CD4-positive, alpha-beta T cell (primary cell): ENCODE results near the gene SLC25A51. TPM values are rescaled to one million over a fixed set of nuclear protein-coding genes. Genes with fewer than 3 reads are reported as not detected.

ENCODE experiments used
- ATAC-seq: fragments of 200-7000 bp; cut with Tn5 transposase; one replicate; pipeline ENCODE4 v1.10.0; 2022; ENCODE audit warnings: mild to moderate bottlenecking; ENCODE audit not compliant: poor library complexity
- CTCF ChIA-PET: fragments of 350-600 bp; sonication (Branson Sonifier 250); formaldehyde crosslinking; loops from one replicate; lab custom pipeline; 2021; ENCODE audit warnings: antibody characterized with exemption, inconsistent platforms; lab: Charles Lee
- POLR2A ChIA-PET: fragments of 350-600 bp; sonication (Branson Sonifier 250); formaldehyde crosslinking; loops from one replicate; lab custom pipeline; 2021; ENCODE audit warnings: antibody characterized with exemption, inconsistent platforms; lab: Charles Lee
- DNase-seq, 14 experiments: peaks; one replicate each; pipeline ENCODE4 v3.0.0-alpha.2; 2013 to 2020; ENCODE audit warnings: mixed read lengths in 2 of 14
- H3K27ac ChIP-seq, 2 donors: one replicate each; pipeline versions ENCODE4 v1.5.1 to v1.7.0; 2013; ENCODE audit warnings: low read length in 2 of 2, low read depth in 1 of 2, mild to moderate bottlenecking in 1 of 2
- H3K27me3 ChIP-seq, 2 experiments: 1 replicate in 1 of 2; 2 replicates in 1 of 2; pipeline versions ENCODE4 v1.6.1 to v1.7.0; 2013; ENCODE audit warnings: low read length in 2 of 2, control low read depth in 1 of 2, mild to moderate bottlenecking in 1 of 2, moderate library complexity in 1 of 2; ENCODE audit not compliant: insufficient read depth in 2 of 2, control insufficient read depth in 1 of 2
- H3K36me3 ChIP-seq: one replicate; pipeline ENCODE4 v1.6.1; 2013; ENCODE audit warnings: low read length, control low read depth; ENCODE audit not compliant: insufficient read depth
- H3K4me1 ChIP-seq: one replicate; pipeline ENCODE4 v1.6.1; 2013; ENCODE audit warnings: low read length, control low read depth; ENCODE audit not compliant: insufficient read depth
- H3K4me3 ChIP-seq: one replicate; pipeline ENCODE4 v1.5.1; 2013; ENCODE audit warnings: mild to moderate bottlenecking, low read length, moderate library complexity
- H3K9me3 ChIP-seq, 2 experiments: 1 replicate in 1 of 2; 2 replicates in 1 of 2; pipeline versions ENCODE4 v1.6.1 to v1.7.0; 2013; ENCODE audit warnings: low read length in 2 of 2, mild to moderate bottlenecking in 2 of 2, control low read depth in 1 of 2, moderate library complexity in 1 of 2; ENCODE audit not compliant: control insufficient read depth in 1 of 2, insufficient read depth in 1 of 2
- H3K27ac Mint-ChIP-seq: one replicate; pipeline ENCODE4 v1.8.0; 2020; ENCODE audit warnings: mixed read lengths
- H3K27me3 Mint-ChIP-seq: one replicate; pipeline ENCODE4 v1.8.0; 2021; ENCODE audit warnings: mixed read lengths
- H3K36me3 Mint-ChIP-seq: one replicate; pipeline ENCODE4 v1.8.0; 2021; ENCODE audit warnings: low read depth, mixed read lengths
- H3K4me1 Mint-ChIP-seq: one replicate; pipeline ENCODE4 v1.8.0; 2021; ENCODE audit warnings: low read depth, mixed read lengths
- H3K4me3 Mint-ChIP-seq: one replicate; pipeline ENCODE4 v1.8.0; 2020; ENCODE audit warnings: mild to moderate bottlenecking, mixed read lengths
- H3K9me3 Mint-ChIP-seq: one replicate; pipeline ENCODE4 v1.8.0; 2020; ENCODE audit warnings: mixed read lengths
- CTCF ChIP-seq: fragments of 200-600 bp; IDR thresholded peaks from one replicate; pipeline ENCODE4 v1.8.0; 2022; ENCODE audit warnings: antibody characterized with exemption, mild to moderate bottlenecking
- intact Hi-C, 2 experiments: fragments of 100-400 bp; cut with DNase I in 1 of 2; cut with micrococcal nuclease in 1 of 2; formaldehyde crosslinking; loops; one replicate each; pipeline versions ENCODE4 v1.15.1 to v1.9.0; 2023 to 2025; cut with DNase I, micrococcal nuclease
- total RNA-seq, 174 experiments: library from RNA in 2 of 174; stranded (reverse) in 2 of 174; gene quantifications; one replicate each; pipeline ENCODE4 v1.2.3 and lab custom pipeline; 2021 to 2026

The SLC25A51 gene
- total RNA-seq, 2 experiments from 2014 or later = 13.3 to 13.8 TPM

- Mint-ChIP-seq H3K4me3 (peak overlapping the region; percentile 100), H3K4me1 (peaks cover 38% of the 10 kb centered on the region), H3K9me3 (no peaks in the 10 kb centered on the region), H3K27ac (no peak overlapping the region), H3K36me3 (peaks cover 39% of the 10 kb centered on the region), H3K27me3 (no peaks in the 10 kb centered on the region)
- Histone ChIP-seq H3K27ac (no peak overlapping the region), H3K36me3 (peaks cover 20% of the 10 kb centered on the region), H3K4me3 (no peak overlapping the region), H3K9me3 (no peaks in the 10 kb centered on the region), H3K27me3 (no peaks in the 10 kb centered on the region), H3K4me1 (peaks cover 23% of the 10 kb centered on the region)
- POLR2A ChIA-PET = interaction anchor here (0.6 kb wide), 1 partner anchor 36 kb away, joined by 3 read pairs; no protein-coding TSS in a partner anchor
- CTCF ChIA-PET = interaction anchor here (2.0 kb wide), 1 partner anchor 11 kb away, joined by 13 read pairs; no protein-coding TSS in a partner anchor
- no peak for TF ChIP-seq CTCF
- no peak for DNase-seq
- intact Hi-C loops = loop anchor here in 1 of 2 experiments (2.0 to 5.0 kb wide), 5 partner anchors 100 to 1135 kb away; partner anchors contain the start of genes DCAF10, POLR1E and SHB
- no peak for ATAC-seq
Observed at GRCh38 chr9:37902131-37902530, 1.8 kb downstream of the SLC25A51 start.

- CTCF ChIA-PET = no interaction called here
- H3K27me3 ChIP-seq = no peaks in the 10 kb centered on the region
- Mint-ChIP-seq H3K27me3 (no peaks in the 10 kb centered on the region), H3K4me3 (no peak overlapping the region), H3K27ac (no peak overlapping the region), H3K9me3 (no peaks in the 10 kb centered on the region), H3K4me1 (peaks cover 26% of the 10 kb centered on the region), H3K36me3 (peaks cover 62% of the 10 kb centered on the region)
- no peak overlapping the region for H3K27ac ChIP-seq
- H3K4me3 ChIP-seq = no peak overlapping the region
- intact Hi-C loops = no loop called here
- DNase-seq (no peak), ATAC-seq (no peak)
- POLR2A ChIA-PET = no interaction called here
- peaks cover 12% of the 10 kb centered on the region for H3K4me1 ChIP-seq
- TF ChIP-seq CTCF = no peak
- no peaks in the 10 kb centered on the region for H3K9me3 ChIP-seq
- peaks cover 43% of the 10 kb centered on the region for H3K36me3 ChIP-seq
Observed at GRCh38 chr9:37899041-37899440, 4.9 kb downstream of the SLC25A51 start.

GRCh38 chr9:37897665-37898064, 6.3 kb downstream of the SLC25A51 start:
- H3K27ac ChIP-seq = no peak overlapping the region
- H3K4me3 ChIP-seq = no peak overlapping the region
- POLR2A ChIA-PET = no interaction called here
- peaks cover 56% of the 10 kb centered on the region for H3K36me3 ChIP-seq
- Mint-ChIP-seq H3K36me3 (peaks cover 67% of the 10 kb centered on the region), H3K9me3 (no peaks in the 10 kb centered on the region), H3K4me1 (peaks cover 17% of the 10 kb centered on the region), H3K27ac (no peak overlapping the region), H3K27me3 (no peaks in the 10 kb centered on the region), H3K4me3 (no peak overlapping the region)
- ATAC-seq = no peak
- CTCF ChIA-PET = no interaction called here
- TF ChIP-seq CTCF = no peak
- H3K27me3 ChIP-seq = no peaks in the 10 kb centered on the region
- H3K9me3 ChIP-seq = no peaks in the 10 kb centered on the region
- intact Hi-C loops = no loop called here
- no peak for DNase-seq
- peaks cover 3% of the 10 kb centered on the region for H3K4me1 ChIP-seq
